ENCODE data around the gene DHODH.
"Not testable (repeated sequence)": the region's sequence is repeated elsewhere in the genome, so short reads cannot be mapped to it uniquely, and the experiment has no call there.

The DHODH gene

GRCh38 chr16:72055911-72056310 is 47.4 kb downstream of the DHODH start:
- DNase-seq, result no peak

- DNase-seq, result not testable (repeated sequence)
Measured at GRCh38 chr16:72057313-72057712, 48.8 kb downstream of the DHODH start.

- DNase-seq, result not testable (repeated sequence)
Measured at GRCh38 chr16:72059060-72059459, 50.5 kb downstream of the DHODH start.

- no peak for DNase-seq
Measured at GRCh38 chr16:72060405-72060804, 51.9 kb downstream of the DHODH start.

GRCh38 chr16:72061564-72061963 is 53.0 kb downstream of the DHODH start:
- DNase-seq, result no peak

GRCh38 chr16:72064361-72064894 is 55.9 kb downstream of the DHODH start:
- DNase-seq, result no peak

GRCh38 chr16:72066747-72067146 is 58.2 kb downstream of the DHODH start:
- DNase-seq, result no peak

- no peak for DNase-seq
Measured at GRCh38 chr16:72068930-72069329, 60.4 kb downstream of the DHODH start.

- no peak for DNase-seq
Measured at GRCh38 chr16:72072514-72073342, 64.2 kb downstream of the DHODH start.

GRCh38 chr16:72073560-72074230 is 65.2 kb downstream of the DHODH start:
- DNase-seq, result no peak

GRCh38 chr16:72075067-72075466 is 66.5 kb downstream of the DHODH start:
- not testable (repeated sequence) for DNase-seq

Measured in stimulated activated CD4-positive, alpha-beta T cell treated with anti-CD3 and anti-CD28 coated beads, Interleukin-1b, Interleukin-23, amount 100 ng/mL, for 48 hours (primary cell).